Natural killer cell (primary cell): ENCODE measurements around the gene VPS18. TPM values are rescaled to one million over a fixed set of nuclear protein-coding genes. Genes with fewer than 3 reads are reported as not detected.

Experiments used
- ATAC-seq, 3 donors: fragments of 150-1000 bp in 2 of 3; fragments of 200-7000 bp in 1 of 3; cut with Tn5 transposase; 1 replicate in 1 of 3; 2 replicates in 2 of 3; pipeline ENCODE4 v1.10.0; 2021; ENCODE audit warnings: mild to moderate bottlenecking in 2 of 3, moderate library complexity in 2 of 3
- DNase-seq, 2 donors: peaks; one replicate each; pipeline versions ENCODE4 v3.0.0 to v3.0.0-alpha.2; 2013 to 2021; ENCODE audit warnings: mixed read lengths in 1 of 2
- H3K27ac ChIP-seq: one replicate; pipeline ENCODE4 v1.5.1; 2013; ENCODE audit warnings: mild to moderate bottlenecking, low read length
- H3K27me3 ChIP-seq: one replicate; pipeline ENCODE4 v1.6.1; 2013; ENCODE audit warnings: low read length; ENCODE audit not compliant: control insufficient read depth, insufficient read depth
- H3K36me3 ChIP-seq: one replicate; pipeline ENCODE4 v1.6.1; 2013; ENCODE audit warnings: low read length; ENCODE audit not compliant: control insufficient read depth, insufficient read depth
- H3K4me1 ChIP-seq: one replicate; pipeline ENCODE4 v1.6.1; 2013; ENCODE audit warnings: low read length; ENCODE audit not compliant: control insufficient read depth, insufficient read depth
- H3K4me3 ChIP-seq: one replicate; pipeline ENCODE4 v1.5.1; 2013; ENCODE audit warnings: low read length
- H3K9me3 ChIP-seq: one replicate; pipeline ENCODE4 v1.6.1; 2013; ENCODE audit warnings: low read length; ENCODE audit not compliant: control insufficient read depth, insufficient read depth
- H3K27ac Mint-ChIP-seq, 2 donors: one replicate each; pipeline ENCODE4 v1.8.0; 2022; ENCODE audit warnings: mild to moderate bottlenecking in 2 of 2, mixed read lengths in 2 of 2, moderate library complexity in 1 of 2
- H3K27me3 Mint-ChIP-seq, 2 donors: one replicate each; pipeline ENCODE4 v1.8.0; 2022; ENCODE audit warnings: low read depth in 2 of 2, mixed read lengths in 2 of 2
- H3K36me3 Mint-ChIP-seq: one replicate; pipeline ENCODE4 v1.8.0; 2022; ENCODE audit warnings: mixed read lengths
- H3K4me1 Mint-ChIP-seq, 2 donors: one replicate each; pipeline ENCODE4 v1.8.0; 2022; ENCODE audit warnings: mixed read lengths in 2 of 2
- H3K4me3 Mint-ChIP-seq: one replicate; pipeline ENCODE4 v1.8.0; 2022; ENCODE audit warnings: mild to moderate bottlenecking, moderate library complexity, mixed read lengths
- H3K9me3 Mint-ChIP-seq, 2 donors: one replicate each; pipeline ENCODE4 v1.8.0; 2022; ENCODE audit warnings: mixed read lengths in 2 of 2
- WGBS: methylation state at CpG from one replicate; pipeline ENCODE4 v1.1.7; 2013; ENCODE audit warnings: missing lambda C conversion rate; ENCODE audit not compliant: insufficient coverage; 5-methylcytosine and 5-hydroxymethylcytosine counted together
- intact Hi-C: fragments of 100-400 bp; cut with micrococcal nuclease; formaldehyde crosslinking; loops from one replicate; pipeline ENCODE4 v1.14.2; 2022
- total RNA-seq, 4 donors: library from RNA; stranded (reverse); fragments of 120-200 nt in 1 of 4; gene quantifications; one replicate each; pipeline versions ENCODE4 v1.2.3 to v1.2.4, GENCODE V29; 2013 to 2022
- TF ChIP-seq, protein P1 (sequence below): fragments of 200-600 bp; IDR thresholded peaks from one replicate; pipeline ENCODE4 v1.8.0; 2022; ENCODE audit warnings: antibody characterized with exemption

The VPS18 gene
- total RNA-seq, 3 donors from 2014 or later (not counting 1 experiment from before 2014, with no cell fraction given), result 30.8 to 35.6 (median 34.1) TPM

DNA sequence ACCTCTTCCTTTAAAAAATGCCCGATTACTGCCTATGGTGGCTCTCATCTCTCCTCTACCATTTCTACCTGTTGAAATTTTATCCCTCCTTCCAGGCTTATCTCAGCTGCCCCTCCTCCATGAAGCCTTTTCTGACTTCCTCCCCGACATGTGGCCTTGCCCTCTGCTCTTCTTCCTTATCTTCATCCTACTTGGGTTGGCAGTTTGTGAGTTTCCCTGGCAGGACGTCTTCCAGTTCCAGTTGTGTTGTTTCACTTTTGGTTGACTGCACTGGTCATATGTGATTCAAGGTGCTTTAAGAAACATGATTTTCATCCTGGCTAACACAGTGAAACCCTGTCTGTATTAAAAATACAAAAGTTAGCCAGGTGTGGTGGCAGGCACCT lies 39.3 kb downstream of the VPS18 start:
- intact Hi-C loops, result no loop called here
- H3K27ac ChIP-seq, result no peak overlapping the region

DNA sequence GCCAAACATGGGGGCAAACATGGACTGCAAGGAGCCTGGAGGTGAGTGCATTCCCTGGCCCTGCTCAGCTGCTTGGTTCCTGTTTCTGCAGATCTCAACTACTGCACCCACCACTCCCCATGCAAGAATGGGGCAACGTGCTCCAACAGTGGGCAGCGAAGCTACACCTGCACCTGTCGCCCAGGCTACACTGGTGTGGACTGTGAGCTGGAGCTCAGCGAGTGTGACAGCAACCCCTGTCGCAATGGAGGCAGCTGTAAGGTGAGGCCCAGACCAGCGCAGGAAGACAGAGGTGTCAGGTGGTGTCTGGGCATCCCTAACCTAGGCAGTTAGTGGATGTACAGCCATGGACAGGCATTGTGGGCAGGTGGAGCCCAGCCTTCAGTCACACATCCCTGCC lies 40.2 kb downstream of the VPS18 start:
- Histone ChIP-seq H3K9me3 (no peaks in the 10 kb centered on the region), H3K27ac (no peak overlapping the region), H3K36me3 (no peaks in the 10 kb centered on the region), H3K4me1 (peaks cover 25% of the 10 kb centered on the region), H3K4me3 (no peak overlapping the region), H3K27me3 (peaks cover 19% of the 10 kb centered on the region)
- Mint-ChIP-seq H3K9me3 (no peaks in the 10 kb centered on the region), H3K27me3 (peaks cover 24 to 32% of the 10 kb centered on the region in 2 donors), H3K4me3 (no peak overlapping the region), H3K36me3 (no peaks in the 10 kb centered on the region), H3K27ac (no peak overlapping the region), H3K4me1 (peaks cover 22 to 35% of the 10 kb centered on the region in 2 donors)
- intact Hi-C loops, result no loop called here
- WGBS, result 92% methylated on average over 6 of the region's 6 CpGs
- DNase-seq, result no peak
- TF ChIP-seq, protein P1, sequence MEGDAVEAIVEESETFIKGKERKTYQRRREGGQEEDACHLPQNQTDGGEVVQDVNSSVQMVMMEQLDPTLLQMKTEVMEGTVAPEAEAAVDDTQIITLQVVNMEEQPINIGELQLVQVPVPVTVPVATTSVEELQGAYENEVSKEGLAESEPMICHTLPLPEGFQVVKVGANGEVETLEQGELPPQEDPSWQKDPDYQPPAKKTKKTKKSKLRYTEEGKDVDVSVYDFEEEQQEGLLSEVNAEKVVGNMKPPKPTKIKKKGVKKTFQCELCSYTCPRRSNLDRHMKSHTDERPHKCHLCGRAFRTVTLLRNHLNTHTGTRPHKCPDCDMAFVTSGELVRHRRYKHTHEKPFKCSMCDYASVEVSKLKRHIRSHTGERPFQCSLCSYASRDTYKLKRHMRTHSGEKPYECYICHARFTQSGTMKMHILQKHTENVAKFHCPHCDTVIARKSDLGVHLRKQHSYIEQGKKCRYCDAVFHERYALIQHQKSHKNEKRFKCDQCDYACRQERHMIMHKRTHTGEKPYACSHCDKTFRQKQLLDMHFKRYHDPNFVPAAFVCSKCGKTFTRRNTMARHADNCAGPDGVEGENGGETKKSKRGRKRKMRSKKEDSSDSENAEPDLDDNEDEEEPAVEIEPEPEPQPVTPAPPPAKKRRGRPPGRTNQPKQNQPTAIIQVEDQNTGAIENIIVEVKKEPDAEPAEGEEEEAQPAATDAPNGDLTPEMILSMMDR, result no peak
- ATAC-seq, result no peak

More for the DNA sequence above, 39.3 kb downstream of the VPS18 start:
- no peaks in the 10 kb centered on the region for H3K9me3 ChIP-seq
- peaks cover 24 to 40% of the 10 kb centered on the region in 2 donors for H3K27me3 Mint-ChIP-seq
- peaks cover 28 to 41% of the 10 kb centered on the region in 2 donors for H3K4me1 Mint-ChIP-seq
- no peak overlapping the region for H3K27ac Mint-ChIP-seq
- peaks cover 25% of the 10 kb centered on the region for H3K27me3 ChIP-seq
- H3K36me3 ChIP-seq, result no peaks in the 10 kb centered on the region
- peaks cover 34% of the 10 kb centered on the region for H3K4me1 ChIP-seq
- WGBS, result 75% methylated on average over 3 of the region's 3 CpGs
- no peaks in the 10 kb centered on the region for H3K36me3 Mint-ChIP-seq
- ATAC-seq (no peak), DNase-seq (no peak)
- H3K9me3 Mint-ChIP-seq, result no peaks in the 10 kb centered on the region
- TF ChIP-seq, protein P1, result no peak
- H3K4me3 Mint-ChIP-seq, result no peak overlapping the region
- H3K4me3 ChIP-seq, result no peak overlapping the region

DNA sequence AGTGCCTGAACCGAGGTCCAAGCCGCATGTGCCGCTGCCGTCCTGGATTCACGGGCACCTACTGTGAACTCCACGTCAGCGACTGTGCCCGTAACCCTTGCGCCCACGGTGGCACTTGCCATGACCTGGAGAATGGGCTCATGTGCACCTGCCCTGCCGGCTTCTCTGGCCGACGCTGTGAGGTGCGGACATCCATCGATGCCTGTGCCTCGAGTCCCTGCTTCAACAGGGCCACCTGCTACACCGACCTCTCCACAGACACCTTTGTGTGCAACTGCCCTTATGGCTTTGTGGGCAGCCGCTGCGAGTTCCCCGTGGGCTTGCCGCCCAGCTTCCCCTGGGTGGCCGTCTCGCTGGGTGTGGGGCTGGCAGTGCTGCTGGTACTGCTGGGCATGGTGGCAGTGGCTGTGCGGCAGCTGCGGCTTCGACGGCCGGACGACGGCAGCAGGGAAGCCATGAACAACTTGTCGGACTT lies 42.0 kb downstream of the VPS18 start:
- Mint-ChIP-seq H3K27ac (no peak overlapping the region), H3K27me3 (peaks cover 9 to 16% of the 10 kb centered on the region in 2 donors), H3K4me3 (no peak overlapping the region), H3K36me3 (no peaks in the 10 kb centered on the region), H3K9me3 (no peaks in the 10 kb centered on the region), H3K4me1 (peaks cover 8 to 26% of the 10 kb centered on the region in 2 donors)
- no peak overlapping the region for H3K4me3 ChIP-seq
- peaks cover 5% of the 10 kb centered on the region for H3K27me3 ChIP-seq
- intact Hi-C loops, result no loop called here
- H3K36me3 ChIP-seq, result no peaks in the 10 kb centered on the region
- TF ChIP-seq, protein P1, result no peak
- DNase-seq (no peak), ATAC-seq (no peak)
- H3K4me1 ChIP-seq, result peaks cover 17% of the 10 kb centered on the region
- H3K9me3 ChIP-seq, result no peaks in the 10 kb centered on the region
- 93% methylated on average over 31 of the region's 31 CpGs for WGBS
- no peak overlapping the region for H3K27ac ChIP-seq
